Kidney (tissue), 14 donors: ENCODE results near the gene AMBN. TPM values are rescaled to one million over a fixed set of nuclear protein-coding genes. Genes with fewer than 3 reads are reported as not detected.

ENCODE experiments used
- DNase-seq, 5 donors: peaks; one replicate each; pipeline ENCODE4 v3.0.0-alpha.2; 2013 to 2020
- FAIRE-seq: peaks from 2 replicates; lab custom pipeline; 2012; peaks lifted over from hg19 to GRCh38; lab: Jason Lieb, UNC
- H3K27ac ChIP-seq, 2 donors: one replicate each; pipeline ENCODE4 v1.7.0; 2013; ENCODE audit warnings: low read depth in 2 of 2, low read length in 2 of 2, inconsistent platforms in 1 of 2
- H3K27me3 ChIP-seq: one replicate; pipeline ENCODE4 v1.7.1; 2013; ENCODE audit warnings: low read length, inconsistent platforms; ENCODE audit not compliant: control insufficient read depth, insufficient read depth
- H3K36me3 ChIP-seq, 3 donors: one replicate each; pipeline versions ENCODE4 v1.7.0 to v1.7.1; 2013; ENCODE audit warnings: low read length in 3 of 3, control low read depth in 1 of 3, inconsistent platforms in 1 of 3; ENCODE audit not compliant: insufficient read depth in 3 of 3, control insufficient read depth in 2 of 3
- H3K4me1 ChIP-seq, 3 donors: one replicate each; pipeline versions ENCODE4 v1.7.0 to v1.7.1; 2013; ENCODE audit warnings: low read length in 3 of 3, inconsistent platforms in 1 of 3, low read depth in 1 of 3; ENCODE audit not compliant: control insufficient read depth in 2 of 3, insufficient read depth in 2 of 3
- H3K4me3 ChIP-seq, 3 donors: one replicate each; pipeline versions ENCODE4 v1.7.0 to v1.8.1; 2013; ENCODE audit warnings: low read length in 3 of 3, control low read depth in 1 of 3, inconsistent platforms in 1 of 3
- H3K9ac ChIP-seq, 3 donors: one replicate each; pipeline versions ENCODE4 v1.7.0 to v1.7.1; 2013; ENCODE audit warnings: low read length in 3 of 3, control low read depth in 1 of 3, inconsistent platforms in 1 of 3
- H3K9me3 ChIP-seq, 3 donors: one replicate each; pipeline versions ENCODE4 v1.7.0 to v1.7.1; 2013; ENCODE audit warnings: low read length in 3 of 3, control low read depth in 1 of 3, inconsistent platforms in 1 of 3; ENCODE audit not compliant: control insufficient read depth in 2 of 3, insufficient read depth in 1 of 3
- CTCF ChIP-seq: IDR thresholded peaks from 3 replicates; pipeline ENCODE4 v1.5.1; 2012; ENCODE audit warnings: mild to moderate bottlenecking, moderate library complexity, borderline replicate concordance; ENCODE audit not compliant: insufficient read depth; ENCODE audit errors: extremely low read depth
- intact Hi-C: fragments of 100-400 bp; cut with DNase I; formaldehyde crosslinking; loops from one replicate; pipeline ENCODE4 v1.11.1; 2022
- polyA plus RNA-seq: library from polyadenylated mRNA; stranded (reverse); fragments of 350-450 nt; fragmentation: Illumina TruSeq; extraction: RNeasy Lipid Tissue Mini Kit (QIAGEN cat#74804); gene quantifications from one replicate; pipeline ENCODE4 v1.2.3, GENCODE V29; 2014; ENCODE audit warnings: low read depth, low replicate concordance; ENCODE audit not compliant: insufficient read depth
- total RNA-seq: library from RNA; stranded (reverse); fragmentation: NEBNext Ultra II Directional; extraction: Animal tissue kit (Norgen Biotek cat#: 25700); gene quantifications from one replicate; pipeline ENCODE4 v1.2.1, GENCODE V29; 2021
- donor health status: control.
- donor health status: control.
- donor health status: control.
- donor health status: control.
- donor health status: control.
- donor health status: DM: yes; HTN: yes; CAD: no.
- donor health status: Normal renal cell carcinoma (clear cell type).

Gene AMBN
- total and polyA plus RNA-seq, 2 donors from 2014 or later, result not detected

DNA sequence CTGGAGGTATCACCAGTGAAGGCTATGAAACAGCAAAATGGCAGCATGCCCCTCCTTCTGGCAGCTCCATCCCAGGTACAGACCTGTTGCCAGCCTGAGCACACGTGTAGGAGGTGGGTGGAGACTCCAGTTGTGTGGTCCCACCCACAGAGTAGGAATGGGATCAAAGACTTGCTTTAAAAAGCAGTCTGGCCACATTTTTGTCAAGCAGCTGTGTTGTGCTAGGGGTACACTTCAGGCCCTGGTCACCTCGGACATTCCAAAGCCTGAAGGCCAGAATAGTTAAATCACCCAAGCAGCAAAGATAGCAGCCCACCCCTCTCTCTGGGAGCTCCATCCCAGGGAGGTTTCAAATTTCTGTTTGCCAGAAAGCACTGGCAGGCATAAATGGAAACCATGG is 20.3 kb upstream of the AMBN start:
- Histone ChIP-seq H3K36me3 (no peaks in the 10 kb centered on the region), H3K9ac (no peak overlapping the region), H3K4me3 (no peak overlapping the region), H3K4me1 (no peaks in the 10 kb centered on the region), H3K27me3 (no peaks in the 10 kb centered on the region), H3K27ac (no peak overlapping the region), H3K9me3 (peaks cover 0 to 3% (median 0%) of the 10 kb centered on the region in 3 donors)
- TF ChIP-seq CTCF, result no peak
- DNase-seq (peak in 4 of 5 donors; percentile 60 to 79 (median 74)), FAIRE-seq (no peak)
- intact Hi-C loops, result no loop called here

DNA sequence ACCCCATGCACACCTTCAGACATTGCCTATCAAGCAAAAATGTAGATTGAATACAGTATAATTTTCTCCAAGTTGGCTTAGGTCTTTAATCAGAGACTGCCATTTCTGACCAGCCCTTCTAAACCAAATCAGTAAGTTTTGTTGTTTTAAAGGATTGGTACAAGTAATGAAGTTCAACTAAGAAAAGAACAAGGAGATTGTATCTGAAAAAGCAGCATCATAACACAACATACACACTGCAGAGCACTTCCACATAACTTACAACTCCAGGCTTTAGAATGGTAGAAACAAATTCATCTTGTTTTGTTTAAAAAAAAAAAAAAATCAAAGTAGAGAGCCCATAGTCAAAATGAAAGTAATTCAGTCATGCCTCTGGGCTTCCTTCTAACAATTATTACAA is 16.1 kb upstream of the AMBN start:
- no peak for FAIRE-seq
- intact Hi-C loops, result no loop called here
- Histone ChIP-seq H3K27ac (no peak overlapping the region), H3K9ac (no peak overlapping the region), H3K36me3 (no peaks in the 10 kb centered on the region), H3K9me3 (no peaks in the 10 kb centered on the region), H3K27me3 (no peaks in the 10 kb centered on the region), H3K4me3 (no peak overlapping the region), H3K4me1 (no peaks in the 10 kb centered on the region)
- TF ChIP-seq CTCF, result no peak
- no peak for DNase-seq

DNA sequence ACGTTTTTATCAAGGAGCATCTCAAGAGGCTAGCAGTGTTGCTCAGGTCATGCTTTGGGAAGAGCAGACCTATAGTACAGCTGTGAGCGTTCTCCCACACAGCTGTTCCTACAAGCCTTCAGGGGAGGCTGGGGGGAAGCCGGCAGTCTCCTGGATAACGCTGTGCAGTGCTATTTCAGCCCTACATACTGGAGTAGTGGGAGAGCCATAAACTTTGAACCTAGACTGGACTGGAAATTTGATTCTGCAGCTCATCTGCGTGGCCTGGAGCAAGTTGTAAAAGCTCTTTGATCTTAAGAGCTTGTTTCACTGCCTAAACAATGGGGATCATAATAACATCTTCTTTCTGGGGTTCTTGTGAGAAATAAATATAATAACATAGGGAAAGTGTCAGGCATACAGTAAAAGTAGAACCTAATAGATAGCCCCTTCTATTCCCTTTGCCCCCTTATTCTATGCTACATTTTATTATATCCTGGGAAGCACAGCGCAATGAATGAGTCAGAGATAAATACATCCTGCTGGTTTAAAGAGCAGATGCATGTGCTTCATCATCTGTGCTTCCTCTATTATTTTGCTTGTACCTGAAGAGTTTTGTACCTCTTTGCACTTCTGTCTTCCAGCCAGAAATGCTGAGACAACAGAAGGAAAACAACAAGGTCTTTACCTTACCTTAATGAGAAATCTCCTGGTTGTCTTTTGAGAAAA is 14.7 kb upstream of the AMBN start:
- no peaks in the 10 kb centered on the region for H3K4me1 ChIP-seq
- no peak overlapping the region for H3K27ac ChIP-seq
- H3K4me3 ChIP-seq, result no peak overlapping the region
- no peaks in the 10 kb centered on the region for H3K9me3 ChIP-seq
- no peak for TF ChIP-seq CTCF
- H3K9ac ChIP-seq, result no peak overlapping the region
- DNase-seq (peak in 3 of 5 donors; percentile 31 to 67 (median 54)), FAIRE-seq (no peak)
- no peaks in the 10 kb centered on the region for H3K27me3 ChIP-seq
- intact Hi-C loops, result no loop called here
- no peaks in the 10 kb centered on the region for H3K36me3 ChIP-seq
